Right atrium auricular region (tissue), 2 donors: ENCODE results near the gene EXOC3L2. TPM values are rescaled to one million over a fixed set of nuclear protein-coding genes. Genes with fewer than 3 reads are reported as not detected.
A peak's percentile ranks its signal among the peaks of the same experiment; 100 is the strongest.

ENCODE experiments used
- DNase-seq: peaks from one replicate; pipeline ENCODE4 v3.0.0-alpha.2; 2019; ENCODE audit warnings: low spot score
- H3K27ac ChIP-seq, 2 donors: fragments of 200-600 bp; sonication (generic); 1 replicate in 1 of 2; 2 replicates in 1 of 2; pipeline ENCODE4 v1.5.1; 2016 to 2019
- H3K27me3 ChIP-seq, 2 donors: fragments of 200-600 bp; sonication (generic); one replicate each; pipeline versions ENCODE4 v1.5.1 to v1.6.0; 2017 to 2019
- H3K36me3 ChIP-seq: fragments of 200-600 bp; sonication (generic); one replicate; pipeline ENCODE4 v1.5.1; 2016
- H3K4me1 ChIP-seq, 2 donors: fragments of 200-600 bp; sonication (generic); one replicate each; pipeline versions ENCODE4 v1.5.1 to v1.6.0; 2017 to 2019
- H3K4me3 ChIP-seq, 2 donors: fragments of 200-600 bp; sonication (generic); 1 replicate in 1 of 2; 2 replicates in 1 of 2; pipeline ENCODE4 v1.5.1; 2017 to 2019; ENCODE audit warnings: mild to moderate bottlenecking in 1 of 2, moderate library complexity in 1 of 2
- H3K9me3 ChIP-seq, 2 donors: fragments of 200-600 bp; sonication (generic); one replicate each; pipeline ENCODE4 v1.5.1; 2019
- total RNA-seq, 2 donors: library from RNA; depleted of rRNA; stranded (reverse); fragments of >200 nt; gene quantifications; one replicate each; pipeline ENCODE4 v1.1.0, GENCODE V29; 2016
- TF ChIP-seq, protein P1 (sequence below), 2 donors: fragments of 200-600 bp; sonication (generic); IDR thresholded peaks; one replicate each; pipeline ENCODE4 v1.5.1; 2019; ENCODE audit warnings: antibody characterized with exemption in 2 of 2

Gene EXOC3L2
- total RNA-seq, result 1 to 10 TPM; 3.0 to 8.2 TPM

DNA sequence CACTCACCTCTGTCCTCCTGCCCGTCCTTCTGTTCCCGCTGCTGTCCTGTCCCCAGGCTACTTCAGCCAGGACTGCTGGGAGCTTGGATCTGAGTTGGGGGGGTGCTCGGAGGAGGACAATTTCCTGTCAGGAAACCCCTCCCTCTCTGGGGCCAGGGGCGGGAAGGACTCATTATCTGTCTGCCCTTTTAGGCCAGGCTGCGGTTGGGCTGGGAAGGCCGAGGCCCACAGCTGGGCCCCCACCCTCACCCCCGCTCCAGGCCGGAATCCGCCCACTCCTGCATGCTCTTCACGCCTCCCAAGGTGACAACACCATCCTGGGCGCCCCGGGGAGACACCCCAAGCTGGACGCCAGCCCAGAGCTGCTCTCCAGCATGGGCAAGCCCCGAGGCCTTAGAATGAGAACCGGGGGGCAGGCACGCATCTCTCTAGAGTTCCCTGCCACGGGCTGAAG, at the start of gene EXOC3L2:
TSS of gene EXOC3L2 (minus strand) at position 74 of the 454 bp plus-strand sequence. CDS start 6,362 bp downstream, outside the sequence.
- no peaks in the 10 kb centered on the region for H3K9me3 ChIP-seq
- peaks cover 0 to 17% of the 10 kb centered on the region in 2 donors for H3K4me1 ChIP-seq
- no peaks in the 10 kb centered on the region for H3K27me3 ChIP-seq
- H3K4me3 ChIP-seq, result peak within 1 kb of the TSS in 1 of 2 donors; percentile 16
- TF ChIP-seq, protein P1, sequence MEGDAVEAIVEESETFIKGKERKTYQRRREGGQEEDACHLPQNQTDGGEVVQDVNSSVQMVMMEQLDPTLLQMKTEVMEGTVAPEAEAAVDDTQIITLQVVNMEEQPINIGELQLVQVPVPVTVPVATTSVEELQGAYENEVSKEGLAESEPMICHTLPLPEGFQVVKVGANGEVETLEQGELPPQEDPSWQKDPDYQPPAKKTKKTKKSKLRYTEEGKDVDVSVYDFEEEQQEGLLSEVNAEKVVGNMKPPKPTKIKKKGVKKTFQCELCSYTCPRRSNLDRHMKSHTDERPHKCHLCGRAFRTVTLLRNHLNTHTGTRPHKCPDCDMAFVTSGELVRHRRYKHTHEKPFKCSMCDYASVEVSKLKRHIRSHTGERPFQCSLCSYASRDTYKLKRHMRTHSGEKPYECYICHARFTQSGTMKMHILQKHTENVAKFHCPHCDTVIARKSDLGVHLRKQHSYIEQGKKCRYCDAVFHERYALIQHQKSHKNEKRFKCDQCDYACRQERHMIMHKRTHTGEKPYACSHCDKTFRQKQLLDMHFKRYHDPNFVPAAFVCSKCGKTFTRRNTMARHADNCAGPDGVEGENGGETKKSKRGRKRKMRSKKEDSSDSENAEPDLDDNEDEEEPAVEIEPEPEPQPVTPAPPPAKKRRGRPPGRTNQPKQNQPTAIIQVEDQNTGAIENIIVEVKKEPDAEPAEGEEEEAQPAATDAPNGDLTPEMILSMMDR (IDR thresholded peaks at IDR 0.05), result no peak
- no peak within 1 kb of the TSS for H3K27ac ChIP-seq
- DNase-seq, result no peak
- H3K36me3 ChIP-seq, result no peaks in the 10 kb centered on the region

DNA sequence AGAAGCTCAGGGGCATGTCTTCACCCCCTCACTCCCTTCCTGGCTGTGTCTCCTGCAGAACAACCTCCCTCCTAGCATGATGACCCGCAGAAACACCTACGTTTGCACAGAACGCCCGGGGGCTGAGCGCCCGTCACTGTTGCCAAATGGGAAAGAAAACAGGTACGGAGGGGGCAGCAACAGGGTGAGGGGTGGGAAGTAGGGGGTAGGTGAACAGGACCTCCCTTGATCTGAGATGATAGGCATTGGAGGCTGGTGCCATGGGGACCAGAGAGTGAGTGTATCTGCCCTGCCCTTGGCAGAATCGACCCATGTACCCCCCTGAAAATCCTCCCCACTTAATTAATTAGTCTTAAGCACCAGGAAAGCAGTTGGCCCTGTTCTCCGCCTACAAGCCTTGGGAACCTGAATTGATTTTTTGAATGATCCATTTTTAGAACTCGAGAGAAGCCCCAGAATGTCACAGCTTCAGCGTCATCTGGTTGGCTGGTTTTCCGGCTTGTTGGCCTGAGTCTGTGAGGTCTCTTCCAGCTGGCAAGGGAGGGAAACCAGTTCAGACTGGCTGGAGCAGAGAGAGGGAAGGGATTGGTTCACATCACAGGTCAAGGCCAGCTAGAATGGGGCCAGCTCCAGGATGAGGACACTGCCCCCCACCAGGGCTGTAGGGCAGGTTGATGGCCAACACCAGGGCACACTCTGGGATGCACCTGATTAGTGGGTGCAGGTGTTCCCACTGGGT, 49.3 kb upstream of the EXOC3L2 start:
- peak overlapping the region; percentile 48 to 78 for H3K27ac ChIP-seq
- H3K4me1 ChIP-seq, result peaks cover 0 to 9% of the 10 kb centered on the region in 2 donors
- H3K27me3 ChIP-seq, result no peaks in the 10 kb centered on the region
- H3K9me3 ChIP-seq, result no peaks in the 10 kb centered on the region
- H3K36me3 ChIP-seq, result peaks cover 16% of the 10 kb centered on the region
- TF ChIP-seq, protein P1 (IDR thresholded peaks at IDR 0.05), result no peak
- no peak for DNase-seq
- H3K4me3 ChIP-seq, result no peak overlapping the region

DNA sequence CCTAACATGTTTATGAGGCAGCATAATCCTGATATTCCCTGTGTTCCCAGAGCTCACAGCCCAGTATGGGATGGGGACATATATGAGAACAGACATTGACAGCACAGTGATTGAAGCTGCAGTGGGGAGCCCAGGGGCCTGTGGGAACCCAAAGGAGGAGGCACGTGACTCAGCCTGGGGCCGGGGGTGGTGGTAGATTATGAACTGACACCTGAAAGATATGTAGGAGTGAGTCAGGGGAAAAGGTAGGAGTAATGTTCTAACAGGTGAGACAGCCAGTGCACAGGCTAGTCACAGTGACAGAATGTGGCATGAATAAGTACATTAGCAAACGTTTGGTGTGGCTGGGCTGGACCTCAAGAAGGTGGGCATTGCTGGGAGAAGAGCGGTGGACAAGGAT, 48.5 kb upstream of the EXOC3L2 start:
- TF ChIP-seq, protein P1 (IDR thresholded peaks at IDR 0.05), result no peak
- Histone ChIP-seq H3K4me1 (peaks cover 0 to 9% of the 10 kb centered on the region in 2 donors), H3K27ac (peak overlapping the region; percentile 48 to 78), H3K27me3 (no peaks in the 10 kb centered on the region), H3K36me3 (peaks cover 12% of the 10 kb centered on the region), H3K4me3 (no peak overlapping the region), H3K9me3 (no peaks in the 10 kb centered on the region)
- DNase-seq, result no peak

DNA sequence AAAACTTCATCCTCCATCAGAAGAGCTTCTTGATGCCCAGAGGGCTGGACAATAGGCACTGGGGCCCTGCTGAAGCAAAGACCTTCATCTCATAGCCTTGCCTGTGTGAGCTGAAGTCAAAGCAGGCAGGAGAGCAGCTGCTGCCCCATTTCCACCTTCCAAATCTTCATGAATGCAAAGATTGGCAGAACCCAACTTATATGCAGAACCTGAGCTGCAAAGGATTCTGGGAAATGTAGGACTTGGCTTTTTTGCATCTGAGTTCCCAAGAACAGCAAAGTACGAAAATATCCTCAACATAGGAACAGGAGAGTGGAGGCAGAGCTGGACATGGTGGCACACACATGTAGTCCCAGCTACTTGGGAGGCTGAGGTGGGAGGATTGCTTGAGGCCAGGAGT, 46.6 kb upstream of the EXOC3L2 start:
- no peak for DNase-seq
- peaks cover 22% of the 10 kb centered on the region for H3K36me3 ChIP-seq
- H3K9me3 ChIP-seq, result no peaks in the 10 kb centered on the region
- TF ChIP-seq, protein P1 (IDR thresholded peaks at IDR 0.05), result no peak
- H3K4me1 ChIP-seq, result peaks cover 0 to 9% of the 10 kb centered on the region in 2 donors
- H3K4me3 ChIP-seq, result no peak overlapping the region
- no peak overlapping the region for H3K27ac ChIP-seq
- H3K27me3 ChIP-seq, result no peaks in the 10 kb centered on the region

DNA sequence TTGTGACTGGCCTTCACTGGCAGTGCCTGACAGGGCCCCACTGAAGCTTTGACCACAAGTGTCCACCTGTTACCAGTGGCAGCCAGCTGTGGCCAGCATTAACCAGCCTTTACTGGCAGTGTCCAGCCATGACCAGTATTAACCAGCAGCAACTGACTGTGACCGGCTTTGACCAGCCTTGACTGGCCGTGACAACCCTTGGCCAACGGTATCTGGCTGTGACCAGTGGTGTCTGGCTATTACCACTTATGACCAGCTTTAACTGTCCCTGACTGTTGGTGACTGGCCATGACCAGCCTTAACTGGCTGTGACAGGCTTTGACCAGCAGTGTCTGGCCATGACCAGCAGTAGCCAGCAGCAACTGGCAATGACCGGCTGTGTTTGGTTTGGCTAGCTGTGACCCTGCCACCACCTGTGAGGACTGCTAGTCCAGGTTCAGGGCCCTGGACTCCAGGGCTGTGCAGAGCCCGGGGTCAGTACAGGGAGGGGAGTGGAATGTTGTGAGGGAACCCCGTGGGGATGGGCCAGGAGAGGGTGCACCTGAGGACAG, 45.2 kb upstream of the EXOC3L2 start:
- Histone ChIP-seq H3K36me3 (peaks cover 22% of the 10 kb centered on the region), H3K9me3 (no peaks in the 10 kb centered on the region), H3K27me3 (no peaks in the 10 kb centered on the region), H3K27ac (no peak overlapping the region), H3K4me1 (peaks cover 0 to 9% of the 10 kb centered on the region in 2 donors), H3K4me3 (no peak overlapping the region)
- TF ChIP-seq, protein P1 (IDR thresholded peaks at IDR 0.05), result no peak
- no peak for DNase-seq
